HepG2 (cell line): ENCODE results near the gene U2AF1L4. TPM values are rescaled to one million over a fixed set of nuclear protein-coding genes. Genes with fewer than 3 reads are reported as not detected.

Source experiments
- ATAC-seq: fragments of 200-7000 bp; cut with Tn5 transposase; 3 replicates; pipeline ENCODE4 v1.9.1; 2020; ENCODE audit warnings: mild to moderate bottlenecking, moderate library complexity
- BruUV-seq: library from RNA; stranded (reverse); fragments of 400-500 nt; replicated peaks from 2 replicates; lab custom pipeline; 2021; lab: Mats Ljungman, UMichigan
- CTCF ChIA-PET: fragments of 300-600 bp; formaldehyde crosslinking; extraction: SDS; loops from one replicate; lab custom pipeline; 2021; ENCODE audit warnings: low total read pairs, inconsistent platforms, low intra/inter-chr PET ratio; lab: Yijun Ruan, JAX
- POLR2A ChIA-PET: fragments of 350-600 bp; sonication (Branson Sonifier 250); formaldehyde crosslinking; loops from one replicate; lab custom pipeline; 2020; ENCODE audit warnings: antibody characterized with exemption, inconsistent platforms; lab: Yijun Ruan, JAX
- DNase-seq: peaks from one replicate; pipeline ENCODE4 v3.0.0-alpha.2; 2015; ENCODE audit warnings: low spot score
- FAIRE-seq: peaks from 3 replicates; lab custom pipeline; 2011; peaks lifted over from hg19 to GRCh38; lab: Jason Lieb, UNC
- H2AFZ ChIP-seq: one replicate; pipeline ENCODE4 v1.6.1; 2011; ENCODE audit warnings: low read length, inconsistent platforms
- H3K27ac ChIP-seq: fragments of 300-600 bp; 3 replicates; pipeline ENCODE4 v1.8.0; 2011; ENCODE audit warnings: mixed run types, mild to moderate bottlenecking, mixed read lengths, low read length, inconsistent platforms; ENCODE audit not compliant: insufficient read depth; ENCODE audit errors: extremely low read length
- H3K27me3 ChIP-seq, 2 experiments: fragments of 200-600 bp in 1 of 2; 2 replicates in 1 of 2; 3 replicates in 1 of 2; pipeline versions ENCODE4 v1.6.0 to v1.8.0; 2011; ENCODE audit warnings: low read length in 2 of 2, mild to moderate bottlenecking in 2 of 2, moderate library complexity in 2 of 2, inconsistent platforms in 1 of 2; ENCODE audit not compliant: insufficient read depth in 2 of 2, control insufficient read depth in 1 of 2
- H3K36me3 ChIP-seq, 2 experiments: fragments of 200-600 bp in 1 of 2; replicated peaks in 1 of 2; 2 replicates in 1 of 2; 3 replicates in 1 of 2; pipeline versions ENCODE4 v1.5.1 to v1.8.0; 2011; ENCODE audit warnings: low read length in 2 of 2, inconsistent platforms in 1 of 2; ENCODE audit not compliant: insufficient read depth in 2 of 2, control insufficient read depth in 1 of 2
- H3K4me1 ChIP-seq: 2 replicates; pipeline ENCODE4 v1.5.1; 2012; ENCODE audit warnings: low read length, inconsistent platforms; ENCODE audit not compliant: insufficient read depth
- H3K4me2 ChIP-seq: 2 replicates; pipeline ENCODE4 v1.6.0; 2011; ENCODE audit warnings: low read depth, low read length, inconsistent platforms
- H3K4me3 ChIP-seq, 3 experiments: fragments of 200-600 bp in 1 of 3; sonication (generic), shearing (Covaris generic) in 1 of 3; replicated peaks in 1 of 3; 2 replicates each; pipeline ENCODE4 v1.5.1; 2011 to 2016; ENCODE audit warnings: low read length in 3 of 3, inconsistent platforms in 2 of 3, low read depth in 2 of 3, mild to moderate bottlenecking in 2 of 3, control low read depth in 1 of 3, mixed read lengths in 1 of 3; ENCODE audit not compliant: insufficient read depth in 1 of 3
- H3K79me2 ChIP-seq: one replicate; pipeline ENCODE4 v1.6.1; 2011; ENCODE audit warnings: low read length, inconsistent platforms; ENCODE audit not compliant: insufficient read depth
- H3K9ac ChIP-seq: 2 replicates; pipeline ENCODE4 v1.6.0; 2011; ENCODE audit warnings: mild to moderate bottlenecking, low read depth, low read length, inconsistent platforms; ENCODE audit not compliant: insufficient read depth
- H3K9me3 ChIP-seq: 2 replicates; pipeline ENCODE4 v1.5.1; 2012; ENCODE audit warnings: mild to moderate bottlenecking, low read length
- H4K20me1 ChIP-seq: 2 replicates; pipeline ENCODE4 v1.6.0; 2011; ENCODE audit warnings: inconsistent platforms, mild to moderate bottlenecking, low read length, moderate library complexity; ENCODE audit not compliant: insufficient read depth
- BCLAF1 ChIP-seq: fragments of 450-650 bp; IDR thresholded peaks from 2 replicates; pipeline ENCODE4 v1.6.1; 2017; ENCODE audit warnings: mild to moderate bottlenecking
- GTF2F1 ChIP-seq: fragments of 150-350 bp; IDR thresholded peaks from 2 replicates; pipeline ENCODE4 v1.6.1; 2014; ENCODE audit warnings: low read length
- GZF1 ChIP-seq: sonication (generic); formaldehyde crosslinking; IDR thresholded peaks from 2 replicates; pipeline ENCODE4 v1.5.1; 2020; ENCODE audit warnings: mild to moderate bottlenecking, missing genetic modification reagents
- JUNB ChIP-seq: sonication (generic); formaldehyde crosslinking; IDR thresholded peaks from 2 replicates; pipeline ENCODE4 v1.8.0; 2022; ENCODE audit warnings: missing genetic modification reagents, mild to moderate bottlenecking, borderline replicate concordance
- MATR3 ChIP-seq: sonication (generic); formaldehyde crosslinking; IDR thresholded peaks from 2 replicates; pipeline ENCODE4 v1.4.0; 2020; ENCODE audit warnings: missing genetic modification reagents
- PCBP2 ChIP-seq: fragments of 200-400 bp; formaldehyde crosslinking; optimal IDR thresholded peaks from 2 replicates; pipeline ENCODE3; 2018; ENCODE audit warnings: low read length, low read depth; ENCODE audit not compliant: poor library complexity, severe bottlenecking
- PTBP1 ChIP-seq: fragments of 200-400 bp; formaldehyde crosslinking; IDR thresholded peaks from 2 replicates; pipeline ENCODE4 v1.6.1; 2018; ENCODE audit warnings: low read length, low read depth; ENCODE audit not compliant: poor library complexity, severe bottlenecking
- RAD21 ChIP-seq: fragments of 450-650 bp; formaldehyde crosslinking; IDR thresholded peaks from 2 replicates; pipeline ENCODE4 v1.5.0; 2020; ENCODE audit warnings: mild to moderate bottlenecking
- RBAK ChIP-seq: sonication (generic); formaldehyde crosslinking; IDR thresholded peaks from 2 replicates; pipeline ENCODE4 v1.5.1; 2020; ENCODE audit warnings: mild to moderate bottlenecking, missing genetic modification reagents
- RBM22 ChIP-seq: fragments of 200-400 bp; formaldehyde crosslinking; optimal IDR thresholded peaks from 2 replicates; pipeline ENCODE3; 2017; ENCODE audit warnings: mild to moderate bottlenecking, low read length, moderate library complexity
- RBM39 ChIP-seq: fragments of 200-400 bp; formaldehyde crosslinking; IDR thresholded peaks from one replicate; pipeline ENCODE4 v1.6.1; 2018; ENCODE audit warnings: antibody characterized with exemption, mild to moderate bottlenecking, low read depth, low read length; ENCODE audit not compliant: poor library complexity, severe bottlenecking
- SMAD9 ChIP-seq: sonication (generic); formaldehyde crosslinking; IDR thresholded peaks from 2 replicates; pipeline ENCODE4 v1.5.1; 2020; ENCODE audit warnings: mild to moderate bottlenecking, missing genetic modification reagents
- TRIM22 ChIP-seq: fragments of 450-650 bp; IDR thresholded peaks from 2 replicates; pipeline ENCODE4 v1.6.1; 2017
- ZBTB4 ChIP-seq: sonication (generic); formaldehyde crosslinking; IDR thresholded peaks from 2 replicates; pipeline ENCODE4 v1.4.0; 2020; ENCODE audit warnings: missing genetic modification reagents, mild to moderate bottlenecking, borderline replicate concordance
- ZNF883 ChIP-seq: sonication (generic); formaldehyde crosslinking; IDR thresholded peaks from 2 replicates; pipeline ENCODE4 v1.5.1; 2020; ENCODE audit warnings: mild to moderate bottlenecking, missing genetic modification reagents; ENCODE audit errors: not compliant biosample characterization
- ZSCAN29 ChIP-seq: sonication (generic); formaldehyde crosslinking; conservative IDR thresholded peaks from 2 replicates; pipeline ENCODE4 v1.4.0; 2020; ENCODE audit warnings: mild to moderate bottlenecking, missing genetic modification reagents
- WGBS: methylation state at CpG from one replicate; pipeline ENCODE4 v1.1.6; 2017; ENCODE audit warnings: low lambda C conversion rate; 5-methylcytosine and 5-hydroxymethylcytosine counted together
- in situ Hi-C: cut with HindIII; loops from 2 replicates; pipeline ENCODE4 v1.10.0; 2017; ENCODE audit warnings: low pct_unique_long_range_greater_than_20kb; ENCODE audit not compliant: extremely low pct_ligation_motif_present
- intact Hi-C: fragments of 100-400 bp; cut with micrococcal nuclease; formaldehyde crosslinking; loops from one replicate; pipeline ENCODE4 v1.10.0; 2022; ENCODE audit not compliant: unreplicated experiment
- polyA plus RNA-seq, 8 experiments: library from polyadenylated mRNA; depleted of rRNA in 3 of 8; stranded (reverse) in 7 of 8; unstranded in 1 of 8; fragments of >200 nt; fragmentation: Illumina TruSeq in 4 of 8; extraction: Trizol in 4 of 8; gene quantifications; 2 replicates each; pipeline versions ENCODE4 v1.2.1 to v1.2.3, GENCODE V29; 2011 to 2016; ENCODE audit warnings: low read depth in 4 of 8, missing spikeins in 1 of 8, mixed read lengths in 1 of 8; ENCODE audit not compliant: insufficient read depth in 1 of 8
- total RNA-seq, 5 experiments: library from RNA; depleted of rRNA; stranded (reverse); fragments of >200 nt; fragmentation: Illumina TruSeq; extraction: Trizol; gene quantifications; 2 replicates each; pipeline ENCODE4 v1.2.3, GENCODE V29; 2016; ENCODE audit warnings: low read depth in 1 of 5

Gene U2AF1L4
- total and polyA plus RNA-seq, 2 of the 13 experiments (the other 11 are each of a cell fraction or from before 2014, with no cell fraction given): 7.9 to 15.4 TPM

- POLR2A ChIA-PET: no interaction called here
- FAIRE-seq (no peak), DNase-seq (no peak), ATAC-seq (no peak)
- Histone ChIP-seq H3K27ac (no peak overlapping the region), H3K4me1 (peaks cover 21% of the 10 kb centered on the region), H3K4me2 (no peak overlapping the region), H3K36me3 (peaks cover 3 to 20% of the 10 kb centered on the region in 2 experiments; a peak in 3 of 5 replicates), H3K27me3 (no peaks in the 10 kb centered on the region; a peak in 1 of 5 replicates), H3K9me3 (no peaks in the 10 kb centered on the region), H3K79me2 (peaks cover 8% of the 10 kb centered on the region), H2AFZ (no peak overlapping the region), H3K9ac (no peak overlapping the region), H4K20me1 (no peaks in the 10 kb centered on the region), H3K4me3 (no peak overlapping the region)
- CTCF ChIA-PET: no interaction called here
- WGBS: 97% methylated on average over 7 of the region's 20 CpGs
- BruUV-seq: no TSS peak
- intact Hi-C loops (no loop called here), in situ Hi-C loops (no loop called here)
- TF ChIP-seq JUNB (CRISPR knock-in tag) (no peak), ZNF883 (CRISPR knock-in tag) (no peak), BCLAF1 (no peak), TRIM22 (no peak), PCBP2 (no peak), RBM22 (no peak), RBM39 (no peak), ZBTB4 (CRISPR knock-in tag) (no peak), ZSCAN29 (no peak), PTBP1 (no peak), SMAD9 (CRISPR knock-in tag) (no peak), GZF1 (CRISPR knock-in tag) (no peak), GTF2F1 (no peak), RBAK (CRISPR knock-in tag) (no peak), RAD21 (CRISPR knock-in tag) (no peak), MATR3 (CRISPR knock-in tag) (no peak)
Observed at GRCh38 chr19:35753634-35754369, 8.6 kb upstream of the U2AF1L4 start.
